Stimulated activated CD8-positive, alpha-beta memory T cell treated with anti-CD3 and anti-CD28 coated beads, Interleukin-7, amount 100 ng/mL, for 24 hours (primary cell): ENCODE results near the gene NCR3LG1.

ENCODE experiments used
- DNase-seq: peaks from one replicate; pipeline ENCODE4 v3.0.0-alpha.2; 2020; ENCODE audit warnings: low read depth

Gene NCR3LG1, protein sequence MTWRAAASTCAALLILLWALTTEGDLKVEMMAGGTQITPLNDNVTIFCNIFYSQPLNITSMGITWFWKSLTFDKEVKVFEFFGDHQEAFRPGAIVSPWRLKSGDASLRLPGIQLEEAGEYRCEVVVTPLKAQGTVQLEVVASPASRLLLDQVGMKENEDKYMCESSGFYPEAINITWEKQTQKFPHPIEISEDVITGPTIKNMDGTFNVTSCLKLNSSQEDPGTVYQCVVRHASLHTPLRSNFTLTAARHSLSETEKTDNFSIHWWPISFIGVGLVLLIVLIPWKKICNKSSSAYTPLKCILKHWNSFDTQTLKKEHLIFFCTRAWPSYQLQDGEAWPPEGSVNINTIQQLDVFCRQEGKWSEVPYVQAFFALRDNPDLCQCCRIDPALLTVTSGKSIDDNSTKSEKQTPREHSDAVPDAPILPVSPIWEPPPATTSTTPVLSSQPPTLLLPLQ

DNA sequence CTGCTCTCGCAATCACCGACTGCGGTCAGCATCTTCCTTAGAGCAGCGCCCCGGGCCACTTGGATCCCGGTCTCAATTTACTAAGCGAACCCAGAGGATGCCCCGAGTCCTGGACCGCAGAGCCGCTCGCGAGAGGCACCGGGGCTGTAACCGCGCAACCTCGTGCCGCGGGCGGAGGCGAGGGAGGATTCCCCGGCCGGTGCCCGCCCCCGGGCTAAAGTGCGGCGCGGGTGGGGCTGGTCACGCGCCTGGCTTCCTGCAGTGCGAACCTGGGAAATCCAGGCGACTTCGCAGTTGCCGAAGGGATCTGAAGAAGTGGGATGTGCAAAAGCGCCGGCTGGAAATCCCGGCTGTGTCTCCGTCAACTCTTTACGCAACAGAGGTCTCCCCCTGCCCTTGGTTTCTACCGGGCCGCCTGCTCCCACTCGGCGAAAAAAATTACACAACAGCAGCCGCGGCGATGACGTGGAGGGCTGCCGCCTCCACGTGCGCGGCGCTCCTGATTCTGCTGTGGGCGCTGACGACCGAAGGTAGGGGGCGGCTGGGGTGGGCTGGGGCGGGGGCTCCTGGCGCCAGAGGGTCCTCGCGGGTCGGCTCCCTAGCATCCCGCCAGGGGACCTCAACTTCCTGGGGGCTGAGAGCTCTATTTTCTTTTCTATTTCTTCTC is at the start of gene NCR3LG1:
Gene NCR3LG1 (plus strand): TSS at position 291 of the 667 bp plus-strand sequence. CDS start 170 bp downstream, at position 461.
- DNase-seq, result peak; percentile 19

DNA sequence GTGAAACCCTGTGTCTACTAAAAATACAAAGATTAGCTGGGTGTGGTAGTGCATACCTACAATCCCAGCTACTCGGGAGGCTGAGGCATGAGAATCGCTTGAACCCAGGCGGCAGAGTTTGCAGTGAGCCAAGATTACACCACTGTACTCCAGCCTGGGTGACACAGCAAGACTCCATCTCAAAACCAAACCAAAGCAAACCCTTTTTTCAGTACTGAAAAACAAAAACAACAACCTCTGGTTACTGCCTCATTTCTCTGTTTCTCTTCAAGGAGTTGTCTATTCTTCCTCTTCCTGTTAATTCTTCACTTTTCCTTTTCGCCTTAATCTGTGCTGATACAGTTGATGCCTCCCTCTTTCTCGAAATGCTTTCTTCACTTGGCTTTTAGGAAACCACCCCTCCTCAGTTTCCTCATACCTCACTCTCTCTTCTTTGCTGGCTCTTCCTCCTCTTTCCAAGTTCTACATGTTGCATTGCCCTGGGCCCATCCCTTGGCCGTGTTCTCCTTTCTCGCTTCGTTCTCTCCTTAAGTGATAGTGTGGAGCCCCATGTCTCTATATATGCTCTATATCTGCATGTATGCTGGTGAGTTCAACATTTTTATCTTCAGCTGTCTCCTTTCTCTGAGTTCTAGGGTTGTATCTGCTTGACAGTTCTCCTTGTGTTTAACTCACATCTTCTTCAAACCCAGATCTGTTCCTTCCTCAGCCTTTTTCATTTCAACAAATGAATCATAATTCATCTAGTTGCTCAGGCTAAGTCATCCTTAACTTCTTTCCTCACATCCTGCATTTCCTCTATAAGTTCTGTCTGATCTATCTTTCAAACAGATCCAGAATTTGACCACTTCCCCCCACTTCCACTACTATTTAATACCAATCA is 38.0 kb upstream of the NCR3LG1 start:
- DNase-seq, result no peak

DNA sequence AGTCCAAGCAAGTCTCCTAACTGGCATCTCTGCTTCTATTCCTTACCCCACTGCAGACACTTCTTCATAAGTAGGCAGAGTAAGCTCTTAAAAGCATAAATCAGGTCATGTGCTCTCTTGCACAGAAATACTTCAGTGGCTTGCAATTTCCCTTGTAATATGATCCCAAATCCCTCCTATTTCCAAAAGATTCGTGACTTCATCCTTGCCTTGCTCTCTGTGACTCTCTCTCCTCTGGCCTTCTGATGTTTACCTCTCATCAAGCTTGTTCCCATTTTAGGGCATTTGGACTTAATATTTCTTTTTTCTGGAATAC is 37.4 kb upstream of the NCR3LG1 start:
- no peak for DNase-seq

DNA sequence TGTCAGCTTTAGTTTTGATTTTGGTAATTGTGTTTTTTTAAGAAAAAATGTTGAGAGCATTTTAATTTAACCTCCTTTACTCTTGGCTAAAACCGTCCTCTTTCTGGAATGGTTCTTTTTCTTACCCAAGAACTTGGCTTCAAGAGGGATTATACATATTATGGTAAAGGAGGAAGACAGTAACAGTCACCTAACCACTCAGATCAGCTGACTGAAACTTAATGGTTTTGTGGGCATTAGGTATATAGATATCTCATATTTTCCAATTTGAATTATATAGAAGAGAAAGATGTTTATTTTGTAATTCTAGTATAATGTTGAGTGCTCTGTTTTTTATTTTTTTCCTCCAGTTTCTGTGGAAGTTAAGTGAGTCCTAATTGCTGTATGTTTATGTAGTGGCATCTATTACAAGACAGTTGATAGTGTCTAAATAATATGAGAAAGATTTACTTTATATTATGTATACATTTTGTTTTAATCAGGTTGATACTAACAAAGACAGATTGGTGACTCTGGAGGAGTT is 36.6 kb upstream of the NCR3LG1 start:
- no peak for DNase-seq

DNA sequence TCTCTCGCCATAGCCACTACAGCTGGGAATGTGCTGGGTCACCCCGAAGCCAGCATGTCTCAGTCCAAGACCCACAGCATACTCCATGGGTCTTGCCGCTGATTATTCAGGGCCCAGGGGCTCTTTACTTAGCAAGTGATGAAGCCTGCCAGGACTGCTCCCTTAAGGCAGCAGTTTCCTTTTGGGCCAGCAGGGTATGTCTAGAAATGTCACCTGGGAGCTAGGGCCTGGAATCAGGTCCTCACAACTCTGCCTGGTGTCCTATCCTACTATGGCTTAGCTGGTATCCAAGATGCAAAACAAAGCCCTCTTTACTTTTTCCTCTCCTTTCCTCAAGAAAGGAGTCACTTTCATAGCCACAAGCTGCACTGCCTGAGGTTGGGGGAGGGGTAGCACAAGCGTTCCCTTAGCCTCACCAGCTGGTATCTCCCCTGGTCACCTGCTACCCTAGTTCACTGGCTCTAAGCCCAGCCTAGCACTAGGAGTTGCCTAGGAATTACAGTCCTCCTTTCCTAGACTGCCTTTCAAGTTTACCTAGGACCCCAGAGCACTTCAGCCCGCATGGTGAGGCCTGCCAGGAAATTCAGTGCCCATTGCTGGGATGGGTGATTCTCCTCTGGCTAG is 22.6 kb upstream of the NCR3LG1 start:
- no peak for DNase-seq

DNA sequence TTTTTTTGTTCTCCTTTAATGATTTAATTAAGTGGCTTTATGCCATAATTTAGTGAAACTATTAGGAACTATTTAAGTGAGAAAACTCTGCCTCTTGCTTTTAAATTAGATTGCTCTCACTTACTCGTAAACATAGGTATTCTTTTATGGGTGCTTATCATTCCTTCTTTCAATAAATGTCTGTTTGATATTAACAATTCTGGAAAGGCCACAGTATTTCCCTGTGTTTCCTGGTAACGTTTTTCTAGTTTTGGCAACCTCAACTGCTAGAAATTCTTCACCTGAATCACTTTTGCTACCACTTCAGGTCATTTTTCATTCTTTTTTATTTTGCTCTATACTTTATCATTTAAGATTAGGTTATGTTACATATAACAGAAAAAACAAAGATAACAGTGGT is 19.9 kb upstream of the NCR3LG1 start:
- DNase-seq, result no peak

DNA sequence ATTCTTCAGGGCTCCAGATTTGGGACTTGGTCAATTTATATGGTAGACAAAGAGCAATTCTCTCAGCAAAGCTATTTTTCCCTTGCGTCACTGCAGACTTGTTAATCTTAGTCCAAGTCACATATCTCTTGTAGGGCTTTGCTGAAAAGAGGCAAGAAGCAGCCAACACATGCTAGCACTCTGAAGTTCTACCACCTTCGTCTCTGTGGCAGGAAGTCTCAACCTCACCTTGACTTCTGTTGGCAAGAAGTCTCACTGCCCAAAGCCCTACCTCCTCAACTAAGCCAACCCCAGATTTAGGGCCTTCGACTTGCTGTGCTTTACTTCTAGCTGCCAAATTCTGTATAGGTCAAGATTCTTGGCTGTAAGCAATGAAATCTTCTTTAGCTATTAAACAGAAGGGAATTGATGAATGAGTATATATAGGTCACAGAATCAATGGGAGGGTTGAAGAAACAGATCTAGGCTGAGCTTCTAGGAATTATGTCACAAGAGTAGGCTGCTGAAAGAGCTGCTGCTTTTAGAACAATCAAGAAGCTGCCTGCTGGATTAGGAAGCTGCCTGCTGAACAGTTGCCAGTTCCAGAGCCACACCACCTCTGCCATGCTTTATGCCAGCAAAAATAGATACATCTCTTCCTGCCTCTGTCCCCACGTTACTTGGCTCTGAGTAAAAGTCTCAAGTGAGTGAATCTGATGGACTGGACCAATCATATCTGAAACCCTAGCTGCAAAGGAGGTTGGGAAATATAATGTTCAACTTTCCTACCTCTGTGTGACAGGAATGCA is 17.6 kb upstream of the NCR3LG1 start:
- DNase-seq, result no peak

DNA sequence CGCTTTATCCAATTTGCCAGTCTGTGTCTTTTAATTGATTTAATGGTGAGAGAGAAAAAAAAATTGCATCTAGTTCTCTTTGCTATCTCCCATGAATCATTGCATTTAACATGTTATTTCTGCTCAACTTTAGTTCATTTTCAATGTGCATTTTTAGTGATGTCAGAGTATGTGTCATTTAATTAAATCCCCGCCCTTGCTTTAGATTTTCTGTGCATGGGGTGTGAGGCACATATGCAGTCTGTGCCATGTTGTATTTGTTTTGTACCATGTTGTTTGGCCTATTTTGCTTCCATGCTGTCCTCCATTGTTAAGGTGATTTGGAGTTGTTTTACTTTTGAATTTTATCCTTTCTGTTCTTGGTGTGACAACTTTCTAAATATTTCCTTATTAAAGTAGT is 8.3 kb upstream of the NCR3LG1 start:
- no peak for DNase-seq

DNA sequence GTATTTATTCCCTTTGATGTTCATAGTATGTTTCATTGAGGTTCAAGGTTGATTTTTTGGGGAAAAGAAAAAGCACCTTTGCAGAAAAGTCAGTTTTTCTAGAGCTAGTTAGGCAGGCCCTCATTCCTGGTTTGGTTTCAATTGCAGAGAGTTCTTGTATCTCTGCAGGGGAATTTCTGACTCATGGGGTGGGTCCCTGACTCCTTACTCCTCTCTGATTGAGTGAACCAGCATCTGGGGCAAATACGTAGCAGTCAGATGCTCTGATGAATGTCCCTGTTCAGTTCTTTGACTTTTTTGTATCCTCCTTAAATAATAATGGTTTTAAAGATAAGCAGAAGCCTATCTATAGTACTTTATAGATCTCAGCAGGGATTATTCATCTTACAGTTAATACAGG is 7.7 kb upstream of the NCR3LG1 start:
- no peak for DNase-seq

DNA sequence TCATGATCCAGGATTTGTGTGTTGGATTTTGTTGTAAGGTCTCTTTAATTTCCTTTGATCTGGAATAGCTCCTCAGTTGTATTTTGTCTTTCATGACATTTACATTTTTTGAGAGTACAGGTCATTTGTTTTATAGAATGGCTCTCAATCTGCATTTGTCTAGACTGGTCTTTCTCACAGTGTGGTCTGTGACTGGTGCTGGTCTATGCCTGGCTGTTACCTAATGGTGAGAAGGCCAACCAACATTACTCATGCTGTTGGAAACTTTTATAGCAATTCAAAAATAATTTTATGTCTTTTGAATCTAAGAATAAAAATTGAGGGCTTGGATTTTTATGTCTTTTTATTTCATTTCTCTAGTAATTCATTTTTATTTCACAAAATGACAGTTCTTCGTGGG is 3.9 kb upstream of the NCR3LG1 start:
- no peak for DNase-seq

DNA sequence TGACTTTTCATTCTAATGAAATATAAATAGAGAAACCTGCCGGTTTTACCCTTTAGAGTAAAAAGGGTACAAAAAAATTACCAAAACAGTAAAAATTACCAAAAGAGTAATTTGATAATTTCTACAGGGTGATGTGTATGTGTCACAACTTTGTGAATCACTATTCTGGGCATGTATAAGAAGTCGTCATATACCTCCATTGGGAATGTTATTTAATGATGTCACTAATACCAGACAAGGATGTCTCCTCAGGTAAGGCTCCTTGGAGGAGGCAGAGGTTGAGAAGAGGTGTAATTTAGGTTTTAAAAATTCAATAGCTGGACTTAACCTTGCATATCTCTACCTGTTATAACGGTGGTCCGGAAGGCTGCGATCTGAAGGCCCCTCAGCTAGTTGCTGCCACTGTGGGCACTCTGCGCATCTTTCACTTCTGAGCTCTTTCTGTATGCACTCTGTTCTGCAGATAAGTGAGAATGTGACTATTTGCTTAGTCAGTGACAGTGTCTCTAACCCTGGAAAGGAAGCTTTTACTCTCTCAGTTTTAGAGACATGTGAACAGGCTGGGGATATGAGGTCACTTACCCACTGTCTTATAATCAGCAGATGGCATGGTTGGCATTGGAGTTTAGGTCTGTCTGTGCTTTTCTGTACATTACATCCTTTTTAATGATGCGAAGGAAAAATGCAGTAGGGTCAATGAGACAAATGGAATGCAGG is 987 bp upstream of the NCR3LG1 start:
- DNase-seq, result no peak

DNA sequence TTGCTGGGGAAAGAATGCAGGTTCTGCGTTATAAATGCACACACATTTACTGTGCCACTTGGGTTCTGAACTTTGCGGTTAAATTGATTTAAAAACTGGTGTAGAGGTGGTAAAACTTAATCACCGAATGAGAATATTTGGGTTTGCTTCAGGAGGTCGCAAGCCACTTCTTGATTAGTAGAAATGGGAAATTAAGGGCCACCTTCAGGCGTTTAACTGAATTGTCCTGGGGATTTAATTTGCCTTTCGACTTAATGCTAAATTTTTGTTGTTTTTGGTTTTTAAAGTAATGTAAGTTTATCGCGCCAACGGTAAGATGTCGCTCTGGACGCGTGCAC is 459 bp upstream of the NCR3LG1 start:
- DNase-seq, result no peak

DNA sequence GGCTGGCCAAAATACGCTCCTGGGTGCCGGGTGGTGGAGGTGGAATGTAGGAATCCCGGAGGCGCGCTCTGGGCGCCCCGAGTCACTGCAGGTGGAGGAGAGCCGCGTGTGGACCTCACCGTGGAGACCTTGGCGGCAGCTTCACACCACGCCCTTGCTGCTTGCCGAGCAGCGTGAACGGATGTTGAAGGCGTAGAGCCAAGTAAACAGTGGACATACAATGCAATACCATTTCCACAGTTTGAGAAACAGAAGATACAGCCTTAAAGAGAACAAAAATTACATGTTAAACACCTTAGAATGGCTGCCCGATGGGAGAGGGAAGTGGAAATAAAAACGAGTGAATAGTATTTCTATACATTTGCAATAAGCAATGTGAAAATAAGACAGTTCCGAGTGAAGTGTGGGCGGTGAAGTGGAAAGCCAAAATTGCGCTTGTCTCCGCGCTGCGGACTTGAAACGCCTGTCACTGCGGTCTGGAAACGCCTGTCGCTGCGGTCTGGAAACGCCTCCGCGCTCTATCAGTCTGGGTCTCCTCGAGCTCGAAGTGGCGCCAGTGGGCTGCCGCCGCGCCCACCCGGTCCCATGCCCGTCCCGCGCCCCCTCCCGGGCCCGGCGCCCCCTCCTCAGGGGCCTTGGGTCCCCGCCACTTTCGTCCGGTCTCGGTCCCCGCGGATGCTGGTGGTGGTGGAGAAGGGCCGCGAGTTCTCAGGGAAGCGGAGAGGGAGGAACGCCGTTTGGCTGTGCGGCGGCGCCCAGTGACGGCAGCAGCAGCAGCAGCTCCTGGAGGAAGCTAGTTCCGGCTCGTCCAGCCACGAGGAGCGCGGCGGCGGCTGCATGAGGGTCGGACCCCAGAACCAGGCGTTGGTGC is 1.6 kb downstream of the NCR3LG1 start:
- peak; percentile 27 for DNase-seq

DNA sequence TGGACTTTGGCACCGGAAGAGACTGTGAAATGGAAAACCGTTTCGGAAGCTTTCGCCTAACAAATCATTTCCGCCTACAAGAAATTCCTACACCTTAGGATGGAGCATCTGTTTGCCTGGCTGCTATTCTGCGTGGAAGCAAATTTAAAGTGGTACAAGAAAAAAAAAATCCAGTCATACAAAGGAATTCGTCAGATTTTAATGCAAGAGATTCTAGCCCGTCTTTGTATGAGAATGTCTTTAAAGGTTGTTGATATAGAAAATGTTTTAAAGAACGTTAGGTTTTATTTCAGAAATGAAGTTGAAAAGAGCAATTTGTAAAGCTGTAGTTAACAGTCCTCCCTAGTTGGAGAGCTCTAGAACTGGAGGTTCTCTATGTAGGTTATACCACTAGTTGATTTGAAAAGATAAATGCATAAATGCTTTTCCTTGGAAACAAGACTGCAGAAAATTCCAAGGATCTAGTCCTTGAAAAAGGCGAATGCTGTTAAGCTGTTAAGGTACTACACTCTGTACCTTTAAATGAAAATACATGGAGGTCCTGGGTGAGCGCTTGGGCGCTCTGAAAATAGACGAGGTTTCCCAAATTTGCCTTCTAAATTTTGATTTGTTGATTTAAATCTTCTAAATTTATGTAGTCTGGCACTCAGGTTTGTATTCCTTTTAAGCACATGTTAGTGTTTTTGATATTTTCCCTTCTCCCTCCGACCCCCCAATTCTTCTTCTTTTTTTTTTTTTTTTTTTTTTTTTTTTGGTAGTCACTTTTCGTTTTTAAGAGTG is 2.4 kb downstream of the NCR3LG1 start:
- no peak for DNase-seq

DNA sequence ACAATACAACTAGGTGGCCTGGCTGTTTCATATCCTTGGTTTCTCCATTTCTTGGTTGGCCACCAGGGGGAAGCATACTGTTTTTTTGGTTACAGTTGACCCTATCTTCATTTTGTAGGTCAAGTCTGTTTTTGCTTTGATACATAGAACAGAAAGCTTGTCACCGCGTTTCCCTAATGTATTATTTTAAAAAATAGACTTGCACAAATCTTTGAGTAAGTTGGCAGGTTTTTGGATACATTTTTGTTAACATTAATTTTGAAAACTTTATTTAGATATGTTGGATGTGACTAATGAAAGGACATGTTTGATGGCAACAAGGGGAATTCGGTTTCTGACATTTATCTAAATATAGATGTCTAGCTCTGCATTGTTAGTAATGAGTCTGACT is 3.0 kb downstream of the NCR3LG1 start:
- peak; percentile 37 for DNase-seq

DNA sequence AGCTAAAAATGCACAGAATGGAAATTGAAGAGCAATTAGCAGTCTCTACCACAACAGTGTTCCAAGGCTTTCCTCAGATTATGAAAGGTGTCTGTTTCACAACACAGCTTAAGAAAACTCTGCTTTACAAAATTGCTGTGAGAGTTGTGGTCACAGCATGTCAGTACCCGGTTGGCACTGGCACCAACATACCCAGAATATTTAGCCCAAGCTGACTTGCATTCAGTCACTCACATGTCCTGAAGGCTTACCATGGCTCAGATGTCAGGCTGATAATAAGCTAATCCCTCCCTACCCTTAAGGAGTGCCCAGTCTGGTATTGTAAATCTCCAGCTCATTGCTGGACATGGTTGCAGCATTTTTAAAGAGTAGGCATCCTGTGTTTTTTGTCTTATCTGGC is 14.9 kb downstream of the NCR3LG1 start:
- no peak for DNase-seq

DNA sequence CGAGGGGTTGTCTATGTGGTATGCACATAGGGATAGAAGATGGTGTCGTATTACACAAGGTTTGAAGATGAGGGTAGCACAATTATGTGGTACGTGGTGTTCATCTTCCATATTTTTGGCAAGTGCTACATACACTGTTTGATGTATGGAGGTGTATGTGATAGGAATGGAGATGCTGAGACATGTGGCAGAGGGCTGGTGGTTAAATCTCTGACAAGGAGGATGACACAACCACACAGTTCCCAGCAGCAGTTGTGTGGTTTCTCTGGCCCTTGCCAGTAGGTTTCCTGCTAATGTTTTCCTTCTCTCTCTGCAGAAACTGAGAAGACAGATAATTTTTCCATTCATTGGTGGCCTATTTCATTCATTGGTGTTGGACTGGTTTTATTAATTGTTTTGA is 17.0 kb downstream of the NCR3LG1 start:
- DNase-seq, result no peak

DNA sequence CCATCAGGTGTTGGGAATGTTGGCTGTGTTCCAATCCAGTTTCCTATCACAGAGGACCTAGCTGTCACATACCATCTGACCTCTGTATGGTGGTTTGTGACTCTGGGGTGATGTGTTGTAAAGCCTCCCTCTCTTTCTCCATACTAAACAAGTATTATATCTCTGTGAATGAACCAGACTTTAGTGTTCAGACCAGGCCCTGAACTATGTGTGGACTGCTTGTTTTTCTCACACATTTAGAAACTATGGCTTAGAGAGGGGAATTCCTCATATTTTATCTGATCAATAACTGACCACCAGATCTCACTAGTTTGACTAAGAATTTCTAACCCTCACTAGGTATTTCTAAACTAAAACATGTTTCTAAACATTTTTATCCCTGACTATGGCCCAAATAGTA is 17.5 kb downstream of the NCR3LG1 start:
- no peak for DNase-seq

DNA sequence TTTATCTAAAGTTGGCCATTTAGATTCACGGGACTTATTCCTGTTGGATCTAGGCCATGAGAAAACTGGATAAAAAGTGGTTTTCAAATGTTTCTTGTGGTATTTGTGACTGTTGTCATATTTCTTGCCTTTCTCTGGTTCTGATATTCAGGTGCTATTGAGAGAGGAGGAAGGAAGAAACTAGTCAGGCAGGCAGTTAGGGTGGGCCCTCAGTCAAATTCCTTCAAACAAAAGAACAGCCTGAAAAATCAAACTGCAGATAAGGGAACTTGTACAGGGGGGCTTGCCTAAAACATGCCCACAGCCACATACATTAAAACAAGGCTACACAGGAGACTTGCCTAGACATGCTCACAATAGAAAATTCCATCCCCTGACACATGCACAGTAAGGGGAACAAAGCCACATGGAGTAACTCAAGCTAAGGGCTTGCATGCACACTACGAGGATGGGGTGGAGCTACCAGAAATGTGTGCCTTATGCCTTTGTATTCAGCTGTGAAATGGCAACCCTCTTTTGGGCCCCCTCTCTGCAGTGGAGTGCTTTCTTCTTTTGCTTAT is 18.2 kb downstream of the NCR3LG1 start:
- DNase-seq, result no peak
